ENCODE results near the gene PDGFRB.
A peak's percentile ranks its signal among the peaks of the same experiment; 100 is the strongest.
"Not testable (repeated sequence)": the region's sequence is repeated elsewhere in the genome, so short reads cannot be mapped to it uniquely, and the experiment has no call there.

Gene PDGFRB

GRCh38 chr5:150112201-150113046 lies 43.2 kb downstream of the PDGFRB start:
- no peak for DNase-seq

- no peak for DNase-seq
Measured at GRCh38 chr5:150111122-150111521, 44.5 kb downstream of the PDGFRB start.

- DNase-seq: no peak
Measured at GRCh38 chr5:150109921-150110320, 45.7 kb downstream of the PDGFRB start.

- no peak for DNase-seq
Measured at GRCh38 chr5:150108711-150109514, 46.7 kb downstream of the PDGFRB start.

GRCh38 chr5:150107909-150108447 lies 47.7 kb downstream of the PDGFRB start:
- DNase-seq: no peak

- peak; percentile 97 for DNase-seq
Measured at GRCh38 chr5:150106674-150107426, 48.8 kb downstream of the PDGFRB start.

- no peak for DNase-seq
Measured at GRCh38 chr5:150105928-150106615, 49.6 kb downstream of the PDGFRB start.

GRCh38 chr5:150104550-150104870 lies 51.1 kb downstream of the PDGFRB start:
- no peak for DNase-seq

GRCh38 chr5:150103678-150104549 lies 51.7 kb downstream of the PDGFRB start:
- no peak for DNase-seq

- no peak for DNase-seq
Measured at GRCh38 chr5:150101023-150101422, 54.6 kb downstream of the PDGFRB start.

- no peak for DNase-seq
Measured at GRCh38 chr5:150097152-150097551, 58.5 kb downstream of the PDGFRB start.

GRCh38 chr5:150092159-150092787 lies 63.4 kb downstream of the PDGFRB start:
- no peak for DNase-seq

GRCh38 chr5:150085950-150086715 lies 69.5 kb downstream of the PDGFRB start, which contains the start of gene CSF1R:
TSS of gene CSF1R (minus strand) at chr5:150086554. CDS start at chr5:150086427, 127 bp downstream.
- DNase-seq: no peak

- no peak for DNase-seq
Measured at GRCh38 chr5:150085191-150085912, 70.3 kb downstream of the PDGFRB start.

GRCh38 chr5:150084754-150085153 lies 70.9 kb downstream of the PDGFRB start:
- not testable (repeated sequence) for DNase-seq

- no peak for DNase-seq
Measured at GRCh38 chr5:150082889-150083288, 72.8 kb downstream of the PDGFRB start.

- no peak for DNase-seq
Measured at GRCh38 chr5:150082374-150082773, 73.3 kb downstream of the PDGFRB start.

GRCh38 chr5:150081541-150082283 lies 73.9 kb downstream of the PDGFRB start:
- DNase-seq: no peak

Measured in NCI-H2029 treated with DMSO at 0.1 percent for 48 hours (cell line).